Lower lobe of right lung (tissue), 2 donors: ENCODE data around the gene HEXA. TPM values are rescaled to one million over a fixed set of nuclear protein-coding genes. Genes with fewer than 3 reads are reported as not detected.

ENCODE experiments used
- ATAC-seq, 2 donors: fragments of 200-7000 bp; cut with Tn5 transposase; one replicate each; pipeline ENCODE4 v1.9.1; 2020 to 2022; ENCODE audit warnings: mild to moderate bottlenecking in 2 of 2, moderate library complexity in 2 of 2
- DNase-seq: peaks from one replicate; pipeline ENCODE4 v3.0.0-alpha.2; 2020
- H3K27ac ChIP-seq: fragments of 200-600 bp; one replicate; pipeline ENCODE4 v1.8.0; 2022
- H3K27me3 ChIP-seq: fragments of 200-600 bp; one replicate; pipeline ENCODE4 v1.8.0; 2022; ENCODE audit warnings: low read depth
- H3K36me3 ChIP-seq: fragments of 200-600 bp; one replicate; pipeline ENCODE4 v1.8.0; 2022; ENCODE audit warnings: mild to moderate bottlenecking
- H3K4me1 ChIP-seq: fragments of 200-600 bp; one replicate; pipeline ENCODE4 v1.8.0; 2022
- H3K4me3 ChIP-seq: fragments of 200-600 bp; one replicate; pipeline ENCODE4 v1.8.0; 2022; ENCODE audit warnings: mild to moderate bottlenecking
- H3K9me3 ChIP-seq: fragments of 200-600 bp; one replicate; pipeline ENCODE4 v1.8.0; 2022
- CTCF ChIP-seq: fragments of 200-600 bp; IDR thresholded peaks from one replicate; pipeline ENCODE4 v1.8.0; 2022; ENCODE audit warnings: antibody characterized with exemption, mild to moderate bottlenecking
- intact Hi-C: fragments of 100-400 bp; cut with DNase I; formaldehyde crosslinking; loops from one replicate; pipeline ENCODE4 v1.11.0; 2022
- total RNA-seq: library from RNA; stranded (reverse); fragmentation: NEBNext Ultra II Directional; extraction: Animal tissue kit (Norgen Biotek cat#: 25700); gene quantifications from one replicate; pipeline ENCODE4 v1.2.1, GENCODE V29; 2021
- donor health status: DM: no; HTN: yes; CAD: no; lungs with severe emphysema.

The HEXA gene
- total RNA-seq, 1 donor from 2014 or later, result 219 TPM

- H3K9me3 ChIP-seq, result no peaks in the 10 kb centered on the region
- DNase-seq (no peak), ATAC-seq (no peak)
- H3K36me3 ChIP-seq, result no peaks in the 10 kb centered on the region
- no peak overlapping the region for H3K27ac ChIP-seq
- H3K4me3 ChIP-seq, result no peak overlapping the region
- no peaks in the 10 kb centered on the region for H3K27me3 ChIP-seq
- H3K4me1 ChIP-seq, result no peaks in the 10 kb centered on the region
- intact Hi-C loops, result no loop called here
- no peak for TF ChIP-seq CTCF
Measured at GRCh38 chr15:72411544-72411943, 35.7 kb upstream of the HEXA start.

- DNase-seq (no peak), ATAC-seq (no peak)
- no peak overlapping the region for H3K4me3 ChIP-seq
- H3K27me3 ChIP-seq, result no peaks in the 10 kb centered on the region
- H3K9me3 ChIP-seq, result no peaks in the 10 kb centered on the region
- no peak for TF ChIP-seq CTCF
- H3K27ac ChIP-seq, result no peak overlapping the region
- H3K36me3 ChIP-seq, result no peaks in the 10 kb centered on the region
- intact Hi-C loops, result no loop called here
- H3K4me1 ChIP-seq, result no peaks in the 10 kb centered on the region
Measured at GRCh38 chr15:72411111-72411510, 35.3 kb upstream of the HEXA start.

GRCh38 chr15:72406936-72407335 is 31.1 kb upstream of the HEXA start:
- Histone ChIP-seq H3K36me3 (no peaks in the 10 kb centered on the region), H3K4me3 (no peak overlapping the region), H3K27me3 (peaks cover 4% of the 10 kb centered on the region), H3K27ac (no peak overlapping the region), H3K9me3 (no peaks in the 10 kb centered on the region), H3K4me1 (no peaks in the 10 kb centered on the region)
- no peak for DNase-seq
- no peak for ATAC-seq
- intact Hi-C loops, result no loop called here
- TF ChIP-seq CTCF, result no peak

DNA sequence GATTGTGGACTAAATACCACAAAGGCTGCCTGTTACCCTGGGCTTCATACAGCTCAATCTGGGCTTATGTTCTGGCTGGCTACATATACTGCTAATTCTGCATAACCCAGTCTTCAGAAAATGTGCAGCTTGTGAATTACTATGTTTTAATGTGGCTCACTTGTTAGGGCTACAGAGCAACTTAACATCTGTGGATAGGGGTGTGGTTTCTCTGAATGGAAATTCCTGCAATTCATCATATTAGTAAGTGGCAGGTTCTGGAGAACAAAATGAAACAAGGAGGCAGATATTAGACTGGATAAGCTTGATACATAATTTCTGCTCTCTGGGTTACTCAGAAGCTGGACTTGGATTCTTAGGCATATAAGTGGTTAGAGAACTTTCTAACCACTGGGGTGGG is 29.0 kb upstream of the HEXA start:
- no peak overlapping the region for H3K27ac ChIP-seq
- no peak for TF ChIP-seq CTCF
- H3K9me3 ChIP-seq, result no peaks in the 10 kb centered on the region
- no peak overlapping the region for H3K4me3 ChIP-seq
- H3K36me3 ChIP-seq, result no peaks in the 10 kb centered on the region
- peaks cover 4% of the 10 kb centered on the region for H3K27me3 ChIP-seq
- intact Hi-C loops, result no loop called here
- no peak for DNase-seq
- ATAC-seq, result peak in 1 of 2 donors; percentile 31
- no peaks in the 10 kb centered on the region for H3K4me1 ChIP-seq

GRCh38 chr15:72404356-72404755 is 28.5 kb upstream of the HEXA start:
- Histone ChIP-seq H3K27me3 (peaks cover 4% of the 10 kb centered on the region), H3K4me1 (no peaks in the 10 kb centered on the region), H3K9me3 (no peaks in the 10 kb centered on the region), H3K36me3 (no peaks in the 10 kb centered on the region), H3K27ac (no peak overlapping the region), H3K4me3 (no peak overlapping the region)
- ATAC-seq (no peak), DNase-seq (no peak)
- no peak for TF ChIP-seq CTCF
- intact Hi-C loops, result no loop called here

- TF ChIP-seq CTCF, result no peak
- Histone ChIP-seq H3K27me3 (peaks cover 4% of the 10 kb centered on the region), H3K4me1 (no peaks in the 10 kb centered on the region), H3K27ac (no peak overlapping the region), H3K36me3 (no peaks in the 10 kb centered on the region), H3K4me3 (no peak overlapping the region), H3K9me3 (no peaks in the 10 kb centered on the region)
- intact Hi-C loops, result no loop called here
- ATAC-seq, result no peak
- no peak for DNase-seq
Measured at GRCh38 chr15:72402726-72403125, 26.9 kb upstream of the HEXA start.
